HUES6 (cell line): ENCODE data around the gene RNF166.

Source experiments
- H3K27ac ChIP-seq: 2 replicates; pipeline ENCODE4 v1.7.0; 2013; ENCODE audit warnings: low read depth, mild to moderate bottlenecking, low read length, inconsistent platforms
- H3K27me3 ChIP-seq: 2 replicates; pipeline ENCODE4 v1.6.1; 2013; ENCODE audit warnings: low read length; ENCODE audit not compliant: control insufficient read depth, insufficient read depth
- H3K36me3 ChIP-seq: 2 replicates; pipeline ENCODE4 v1.6.1; 2013; ENCODE audit warnings: low read length; ENCODE audit not compliant: control insufficient read depth, insufficient read depth
- H3K4me1 ChIP-seq: 2 replicates; pipeline ENCODE4 v1.6.1; 2013; ENCODE audit warnings: low read length; ENCODE audit not compliant: control insufficient read depth, insufficient read depth
- H3K4me3 ChIP-seq: 2 replicates; pipeline ENCODE4 v1.5.1; 2013; ENCODE audit warnings: low read depth, low read length
- H3K9ac ChIP-seq: one replicate; pipeline ENCODE4 v1.6.1; 2013; ENCODE audit warnings: mild to moderate bottlenecking, low read length
- H3K9me3 ChIP-seq: 2 replicates; pipeline ENCODE4 v1.6.1; 2013; ENCODE audit warnings: low read depth, low read length; ENCODE audit not compliant: control insufficient read depth, insufficient read depth

Gene RNF166

GRCh38 chr16:88655053-88655732, 51.0 kb downstream of the RNF166 start:
- Histone ChIP-seq H3K36me3 (peaks cover 56% of the 10 kb centered on the region), H3K4me1 (peaks cover 9% of the 10 kb centered on the region), H3K27ac (no peak overlapping the region), H3K9ac (no peak overlapping the region), H3K4me3 (no peak overlapping the region), H3K9me3 (no peaks in the 10 kb centered on the region), H3K27me3 (no peaks in the 10 kb centered on the region)

- Histone ChIP-seq H3K27me3 (no peaks in the 10 kb centered on the region), H3K9ac (no peak overlapping the region), H3K4me1 (peaks cover 15% of the 10 kb centered on the region), H3K9me3 (no peaks in the 10 kb centered on the region), H3K27ac (no peak overlapping the region), H3K4me3 (no peak overlapping the region), H3K36me3 (peaks cover 56% of the 10 kb centered on the region)
Measured at GRCh38 chr16:88654363-88655052, 51.7 kb downstream of the RNF166 start.

- H3K27me3 ChIP-seq: no peaks in the 10 kb centered on the region
- peaks cover 56% of the 10 kb centered on the region for H3K36me3 ChIP-seq
- H3K9me3 ChIP-seq: no peaks in the 10 kb centered on the region
- no peak overlapping the region for H3K9ac ChIP-seq
- H3K4me1 ChIP-seq: peaks cover 15% of the 10 kb centered on the region
- no peak overlapping the region for H3K4me3 ChIP-seq
- H3K27ac ChIP-seq: no peak overlapping the region
Measured at GRCh38 chr16:88653596-88654362, 52.4 kb downstream of the RNF166 start.

GRCh38 chr16:88653101-88653500, 53.1 kb downstream of the RNF166 start:
- H3K36me3 ChIP-seq: peaks cover 52% of the 10 kb centered on the region
- H3K9me3 ChIP-seq: no peaks in the 10 kb centered on the region
- no peak overlapping the region for H3K4me3 ChIP-seq
- H3K27ac ChIP-seq: no peak overlapping the region
- no peak overlapping the region for H3K9ac ChIP-seq
- peaks cover 15% of the 10 kb centered on the region for H3K4me1 ChIP-seq
- H3K27me3 ChIP-seq: no peaks in the 10 kb centered on the region

- Histone ChIP-seq H3K4me3 (no peak overlapping the region), H3K4me1 (peaks cover 15% of the 10 kb centered on the region), H3K27ac (no peak overlapping the region), H3K9ac (no peak overlapping the region), H3K27me3 (no peaks in the 10 kb centered on the region), H3K9me3 (no peaks in the 10 kb centered on the region), H3K36me3 (peaks cover 48% of the 10 kb centered on the region)
Measured at GRCh38 chr16:88652762-88653063, 53.5 kb downstream of the RNF166 start.

GRCh38 chr16:88651989-88652761, 54.0 kb downstream of the RNF166 start:
- Histone ChIP-seq H3K27ac (no peak overlapping the region), H3K36me3 (peaks cover 43% of the 10 kb centered on the region), H3K9me3 (no peaks in the 10 kb centered on the region), H3K27me3 (no peaks in the 10 kb centered on the region), H3K4me3 (no peak overlapping the region), H3K9ac (no peak overlapping the region), H3K4me1 (peaks cover 15% of the 10 kb centered on the region)

- Histone ChIP-seq H3K4me1 (peaks cover 15% of the 10 kb centered on the region), H3K27me3 (no peaks in the 10 kb centered on the region), H3K9me3 (no peaks in the 10 kb centered on the region), H3K27ac (no peak overlapping the region), H3K36me3 (peaks cover 37% of the 10 kb centered on the region), H3K9ac (peak overlapping the region; percentile 20), H3K4me3 (peak overlapping the region; percentile 93)
Measured at GRCh38 chr16:88651276-88651988, 54.8 kb downstream of the RNF166 start.

GRCh38 chr16:88650749-88651275, 55.4 kb downstream of the RNF166 start, which contains the start of gene CYBA:
TSS of gene CYBA (minus strand) at chr16:88651053. CDS start at chr16:88651013, 40 bp downstream.
- Histone ChIP-seq H3K4me1 (peaks cover 15% of the 10 kb centered on the region), H3K9me3 (no peaks in the 10 kb centered on the region), H3K4me3 (peak within 1 kb of the TSS; percentile 93), H3K27ac (peak within 1 kb of the TSS; percentile 58; the same call in 1 of the 2 replicates), H3K27me3 (no peaks in the 10 kb centered on the region), H3K36me3 (peaks cover 31% of the 10 kb centered on the region), H3K9ac (peak within 1 kb of the TSS; percentile 72)

GRCh38 chr16:88649924-88650748, 56.1 kb downstream of the RNF166 start:
- no peaks in the 10 kb centered on the region for H3K27me3 ChIP-seq
- H3K4me3 ChIP-seq: peak overlapping the region; percentile 93
- H3K4me1 ChIP-seq: peaks cover 15% of the 10 kb centered on the region
- peak overlapping the region; percentile 58; the same call in 1 of the 2 replicates for H3K27ac ChIP-seq
- H3K36me3 ChIP-seq: peaks cover 24% of the 10 kb centered on the region
- H3K9me3 ChIP-seq: no peaks in the 10 kb centered on the region
- peak overlapping the region; percentile 72 for H3K9ac ChIP-seq
